Head of caudate nucleus (tissue), 42 donors: ENCODE data around the gene HBZ.
"Not testable (repeated sequence)": the region's sequence is repeated elsewhere in the genome, so short reads cannot be mapped to it uniquely, and the experiment has no call there.

Experiments
- DNase-seq, 42 donors: peaks; one replicate each; pipeline versions ENCODE4 v3.0.0 to v3.0.0-alpha.2; 2020 to 2021; ENCODE audit warnings: mixed read lengths in 7 of 42
- intact Hi-C: fragments of 100-400 bp; cut with DNase I; formaldehyde crosslinking; loops from one replicate; pipeline ENCODE4 v1.15.0; 2022

HBZ gene

DNA sequence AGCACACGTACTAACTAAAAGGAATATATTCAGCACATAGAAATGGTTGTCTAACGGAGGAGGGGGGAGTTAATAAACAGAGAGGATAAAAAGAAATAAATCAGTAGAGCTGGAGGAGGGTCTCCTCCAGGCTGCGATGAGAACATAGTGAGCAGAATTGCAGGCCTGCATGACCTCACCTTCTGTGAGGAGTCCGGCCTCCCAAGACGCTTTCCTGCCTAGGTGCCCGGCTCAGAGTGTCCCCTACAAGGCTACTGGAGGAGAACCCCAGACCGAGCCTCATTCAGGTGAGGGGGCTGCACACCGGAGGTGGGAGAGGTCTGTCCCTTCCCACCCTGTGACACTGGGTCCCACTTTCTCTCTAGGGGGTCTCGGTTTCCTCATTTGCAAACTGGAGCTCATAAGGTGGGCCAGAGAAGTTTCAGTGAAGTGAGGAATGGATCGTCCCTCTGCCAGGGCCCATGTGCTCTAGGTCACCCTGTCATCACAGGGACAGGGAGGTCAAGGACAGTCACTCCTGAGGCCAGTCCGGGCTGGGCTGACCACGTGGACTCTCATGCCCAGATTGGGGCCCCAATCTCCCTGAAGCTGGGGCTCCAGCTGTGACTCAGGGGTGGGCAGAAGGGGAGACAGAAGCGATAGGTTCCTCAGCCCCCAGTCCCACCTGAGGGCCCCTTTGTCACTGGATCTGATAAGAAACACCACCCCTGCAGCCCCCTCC, 10.0 kb downstream of the HBZ start:
- no peak for DNase-seq
- intact Hi-C loops = no loop called here

DNA sequence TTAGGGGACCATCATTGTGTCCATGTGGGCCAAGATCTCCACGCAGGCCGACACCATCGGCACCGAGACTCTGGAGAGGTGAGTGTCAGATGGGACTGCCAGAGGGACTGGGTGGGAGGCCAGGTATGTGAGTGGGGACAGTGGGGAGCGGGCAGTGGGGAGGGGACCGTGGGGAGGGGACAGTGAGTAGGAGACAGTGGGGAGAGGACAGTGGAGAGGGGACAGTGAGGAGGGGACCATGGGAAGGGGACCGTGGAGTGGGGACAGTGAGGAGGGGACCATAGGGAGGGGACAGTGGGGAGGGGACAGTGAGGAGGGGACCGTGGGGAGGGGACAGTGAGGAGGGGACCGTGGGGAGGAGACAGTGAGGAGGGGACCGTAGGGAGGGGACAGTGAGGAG, 10.7 kb downstream of the HBZ start:
- intact Hi-C loops, DNase-seq: not testable (repeated sequence)

GRCh38 chr16:163696-164095, 11.3 kb downstream of the HBZ start:
- DNase-seq, intact Hi-C loops: not testable (repeated sequence)

GRCh38 chr16:164134-164823, 11.8 kb downstream of the HBZ start:
- DNase-seq, intact Hi-C loops: not testable (repeated sequence)

DNA sequence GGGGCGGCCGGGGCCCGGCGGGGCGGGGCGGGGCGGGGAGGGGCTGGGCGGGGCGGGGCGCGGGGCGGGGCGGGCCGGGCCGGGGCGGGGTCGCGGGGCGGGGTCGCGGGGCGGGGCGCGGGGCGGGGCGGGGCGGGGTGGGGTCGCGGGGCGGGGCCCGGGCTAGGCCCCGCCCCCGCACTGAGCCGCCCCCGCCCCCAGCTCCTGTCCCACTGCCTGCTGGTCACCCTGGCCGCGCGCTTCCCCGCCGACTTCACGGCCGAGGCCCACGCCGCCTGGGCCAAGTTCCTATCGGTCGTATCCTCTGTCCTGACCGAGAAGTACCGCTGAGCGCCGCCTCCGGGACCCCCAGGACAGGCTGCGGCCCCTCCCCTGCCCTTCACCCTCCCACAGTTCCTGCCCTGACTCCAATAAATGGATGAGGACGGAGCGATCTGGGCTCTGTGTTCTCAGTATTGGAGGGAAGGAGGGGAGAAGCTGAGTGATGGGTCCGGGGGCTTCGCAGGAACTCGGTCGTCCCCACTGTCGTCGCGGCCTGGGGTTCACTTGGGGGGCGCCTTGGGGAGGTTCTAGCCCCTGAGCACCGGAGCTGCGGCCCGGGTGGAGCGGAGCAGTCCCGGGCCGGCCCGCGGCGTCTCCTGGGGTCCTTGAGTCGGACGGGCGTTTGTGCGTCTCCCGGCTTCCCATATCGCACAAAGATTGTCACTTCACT, 12.5 kb downstream of the HBZ start:
- intact Hi-C loops = no loop called here
- no peak for DNase-seq

DNA sequence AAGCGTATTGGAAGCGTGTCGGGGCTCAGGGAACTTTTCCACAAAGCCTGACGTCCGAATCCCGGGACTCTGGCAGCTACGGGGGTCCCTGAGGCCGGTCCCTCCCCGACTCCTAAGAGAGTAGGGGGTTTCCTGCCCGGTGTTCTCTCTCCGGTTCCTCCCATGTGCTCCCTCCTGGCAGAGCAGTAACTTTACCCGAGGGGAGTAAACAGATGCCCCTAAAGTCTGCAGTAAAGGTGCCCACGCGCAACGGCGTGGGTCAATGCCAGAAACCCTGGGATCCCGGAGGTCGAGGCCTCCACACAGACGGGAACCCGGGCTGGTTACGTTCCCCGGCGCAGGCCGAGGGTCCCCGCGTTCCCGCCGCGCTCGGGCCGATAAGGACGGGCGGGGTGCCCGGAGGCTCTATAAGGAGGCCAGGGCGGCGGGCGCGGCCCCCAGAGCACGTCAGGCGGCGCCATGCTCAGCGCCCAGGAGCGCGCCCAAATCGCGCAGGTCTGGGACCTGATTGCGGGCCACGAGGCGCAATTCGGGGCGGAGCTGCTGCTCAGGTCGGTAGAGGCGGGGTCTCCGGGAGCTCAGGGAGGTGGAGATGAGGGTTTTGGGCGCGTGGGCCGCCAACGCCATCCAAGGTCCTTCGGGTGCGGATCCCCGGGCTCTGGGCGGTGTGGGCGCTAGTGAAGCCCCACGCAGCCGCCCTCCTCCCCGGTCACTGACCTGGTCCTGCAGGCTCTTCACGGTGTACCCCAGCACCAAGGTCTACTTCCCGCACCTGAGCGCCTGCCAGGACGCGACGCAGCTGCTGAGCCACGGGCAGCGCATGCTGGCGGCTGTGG, 13.3 kb downstream of the HBZ start, which contains the start of gene HBM:
HBM (plus strand) TSS at position 440 of the 836 bp plus-strand sequence; CDS start at position 460, 20 bp downstream.
- intact Hi-C loops = no loop called here
- peak in 2 of 42 donors; percentile 17 to 33 for DNase-seq

- DNase-seq = no peak
Measured at GRCh38 chr16:166375-167121, 14.1 kb downstream of the HBZ start.

GRCh38 chr16:167122-167690, 14.8 kb downstream of the HBZ start:
- intact Hi-C loops = no loop called here
- no peak for DNase-seq

More at GRCh38 chr16:166375-167121, 14.1 kb downstream of the HBZ start:
- intact Hi-C loops = no loop called here

- intact Hi-C loops = no loop called here
- no peak for DNase-seq
Measured at GRCh38 chr16:168424-168823, 16.0 kb downstream of the HBZ start.

- DNase-seq = no peak
- intact Hi-C loops = no loop called here
Measured at GRCh38 chr16:169014-169413, 16.6 kb downstream of the HBZ start.

- intact Hi-C loops, DNase-seq: not testable (repeated sequence)
Measured at GRCh38 chr16:170088-170507, 17.7 kb downstream of the HBZ start.

- no peak for DNase-seq
- intact Hi-C loops = no loop called here
Measured at GRCh38 chr16:170788-171187, 18.3 kb downstream of the HBZ start.

DNA sequence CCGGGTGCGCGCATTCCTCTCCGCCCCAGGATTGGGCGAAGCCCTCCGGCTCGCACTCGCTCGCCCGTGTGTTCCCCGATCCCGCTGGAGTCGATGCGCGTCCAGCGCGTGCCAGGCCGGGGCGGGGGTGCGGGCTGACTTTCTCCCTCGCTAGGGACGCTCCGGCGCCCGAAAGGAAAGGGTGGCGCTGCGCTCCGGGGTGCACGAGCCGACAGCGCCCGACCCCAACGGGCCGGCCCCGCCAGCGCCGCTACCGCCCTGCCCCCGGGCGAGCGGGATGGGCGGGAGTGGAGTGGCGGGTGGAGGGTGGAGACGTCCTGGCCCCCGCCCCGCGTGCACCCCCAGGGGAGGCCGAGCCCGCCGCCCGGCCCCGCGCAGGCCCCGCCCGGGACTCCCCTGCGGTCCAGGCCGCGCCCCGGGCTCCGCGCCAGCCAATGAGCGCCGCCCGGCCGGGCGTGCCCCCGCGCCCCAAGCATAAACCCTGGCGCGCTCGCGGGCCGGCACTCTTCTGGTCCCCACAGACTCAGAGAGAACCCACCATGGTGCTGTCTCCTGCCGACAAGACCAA, 20.0 kb downstream of the HBZ start, which contains the start of gene HBA2:
HBA2 (plus strand) TSS at position 503 of the 568 bp plus-strand sequence; CDS start at position 540, 37 bp downstream.
- intact Hi-C loops = not testable (repeated sequence)

GRCh38 chr16:173211-173854, 20.9 kb downstream of the HBZ start:
- DNase-seq, intact Hi-C loops: not testable (repeated sequence)

More for the DNA sequence above, 20.0 kb downstream of the HBZ start, which contains the start of gene HBA2:
- DNase-seq = not testable (repeated sequence)

- intact Hi-C loops, DNase-seq: not testable (repeated sequence)
Measured at GRCh38 chr16:173928-174769, 21.7 kb downstream of the HBZ start.
